SK-N-SH (cell line): ENCODE results near the gene INTS14. TPM values are rescaled to one million over a fixed set of nuclear protein-coding genes. Genes with fewer than 3 reads are reported as not detected.

Experiments
- CTCF ChIA-PET: fragments of 300-600, 350-600 bp; formaldehyde crosslinking; extraction: SDS; loops from one replicate; lab custom pipeline; 2021; lab: Yijun Ruan, JAX
- POLR2A ChIA-PET: fragments of 350-600 bp; sonication (Branson Sonifier 250); formaldehyde crosslinking; extraction: SDS; loops from one replicate; lab custom pipeline; 2020; ENCODE audit warnings: antibody characterized with exemption, inconsistent platforms; lab: Yijun Ruan, JAX
- DNase-seq: peaks from one replicate; pipeline ENCODE4 v3.0.0; 2012
- H2AFZ ChIP-seq: fragments of 200-600 bp; sonication (generic); 2 replicates; pipeline ENCODE4 v1.8.1; 2016; ENCODE audit warnings: antibody characterized with exemption, mild to moderate bottlenecking, low read depth
- H3F3A ChIP-seq: fragments of 200-600 bp; sonication (generic); replicated peaks from 2 replicates; pipeline ENCODE3; 2016; ENCODE audit warnings: antibody characterized with exemption, mild to moderate bottlenecking; ENCODE audit not compliant: insufficient read depth
- H3K27ac ChIP-seq, 2 experiments: fragments of 200-500 bp in 1 of 2; fragments of 200-600 bp in 1 of 2; sonication (Bioruptor generic) in 1 of 2; sonication (generic), shearing (Covaris generic) in 1 of 2; 2 replicates each; pipeline versions ENCODE4 v1.5.1 to v1.6.1; 2014 to 2016; ENCODE audit warnings: low read depth in 2 of 2, inconsistent platforms in 1 of 2, low read length in 1 of 2, mild to moderate bottlenecking in 1 of 2, mixed read lengths in 1 of 2
- H3K27me3 ChIP-seq: fragments of 200-600 bp; sonication (generic), shearing (Covaris generic); 2 replicates; pipeline ENCODE4 v1.6.1; 2016; ENCODE audit warnings: mixed run types; ENCODE audit not compliant: insufficient read depth
- H3K36me3 ChIP-seq, 2 experiments: fragments of 200-500 bp in 1 of 2; fragments of 200-600 bp in 1 of 2; sonication (Bioruptor generic) in 1 of 2; sonication (generic) in 1 of 2; replicated peaks in 1 of 2; 2 replicates each; pipeline versions ENCODE3 to v1.5.1; 2014 to 2016; ENCODE audit warnings: low read length in 1 of 2, mild to moderate bottlenecking in 1 of 2; ENCODE audit not compliant: insufficient read depth in 2 of 2, control insufficient read depth in 1 of 2
- H3K4me1 ChIP-seq, 2 experiments: fragments of 200-500 bp in 1 of 2; fragments of 200-600 bp in 1 of 2; sonication (Bioruptor generic) in 1 of 2; sonication (generic), shearing (Covaris generic) in 1 of 2; 2 replicates each; pipeline versions ENCODE4 v1.5.1 to v1.6.1; 2014 to 2016; ENCODE audit warnings: low read depth in 1 of 2, low read length in 1 of 2, mixed run types in 1 of 2; ENCODE audit not compliant: insufficient read depth in 2 of 2, control insufficient read depth in 1 of 2
- H3K4me2 ChIP-seq: fragments of 200-600 bp; sonication (generic), shearing (Covaris generic); 2 replicates; pipeline ENCODE4 v1.6.1; 2017; ENCODE audit warnings: mixed run types
- H3K4me3 ChIP-seq, 2 experiments: fragments of 200-500 bp in 1 of 2; fragments of 200-600 bp in 1 of 2; sonication (Bioruptor generic) in 1 of 2; sonication (generic), shearing (Covaris generic) in 1 of 2; 2 replicates each; pipeline versions ENCODE4 v1.5.1 to v1.8.1; 2014 to 2016; ENCODE audit warnings: low read depth in 2 of 2, inconsistent platforms in 1 of 2, low read length in 1 of 2, mild to moderate bottlenecking in 1 of 2, mixed read lengths in 1 of 2, moderate library complexity in 1 of 2
- H3K79me2 ChIP-seq: fragments of 200-600 bp; sonication (generic); 2 replicates; pipeline ENCODE4 v1.8.1; 2017; ENCODE audit warnings: mild to moderate bottlenecking; ENCODE audit not compliant: insufficient read depth
- H3K9ac ChIP-seq: fragments of 200-600 bp; sonication (generic); 2 replicates; pipeline ENCODE4 v1.6.1; 2017; ENCODE audit warnings: mixed run types
- H3K9me2 ChIP-seq: fragments of 200-600 bp; sonication (generic); 2 replicates; pipeline ENCODE4 v1.6.1; 2017; ENCODE audit warnings: mixed run types
- H3K9me3 ChIP-seq: fragments of 200-600 bp; sonication (generic); 2 replicates; pipeline ENCODE4 v1.6.1; 2017; ENCODE audit warnings: mixed run types, mild to moderate bottlenecking, moderate library complexity
- H4K20me1 ChIP-seq: fragments of 200-600 bp; sonication (generic); 2 replicates; pipeline ENCODE4 v1.6.1; 2017; ENCODE audit warnings: mild to moderate bottlenecking, mixed run types; ENCODE audit not compliant: insufficient read depth
- CHD2 ChIP-seq: fragments of 150-350 bp; IDR thresholded peaks from 2 replicates; pipeline ENCODE4 v1.6.1; 2018; ENCODE audit warnings: low read length; ENCODE audit not compliant: partially characterized antibody
- EP300 ChIP-seq, 2 experiments: IDR thresholded peaks; 2 replicates each; pipeline versions ENCODE4 v1.4.0 to v1.6.1; 2012; ENCODE audit warnings: borderline replicate concordance in 1 of 2, low read depth in 1 of 2, low read length in 1 of 2
- FOSL2 ChIP-seq: IDR thresholded peaks from 2 replicates; pipeline ENCODE4 v1.4.0; 2012; ENCODE audit warnings: low read depth, mild to moderate bottlenecking, moderate library complexity, borderline replicate concordance
- GABPA ChIP-seq: IDR thresholded peaks from 2 replicates; pipeline ENCODE4 v1.4.0; 2012; ENCODE audit warnings: low read depth, mild to moderate bottlenecking
- MEF2A ChIP-seq: IDR thresholded peaks from 2 replicates; pipeline ENCODE4 v1.4.0; 2012; ENCODE audit warnings: low read depth, borderline replicate concordance
- MXI1 ChIP-seq: IDR thresholded peaks from 2 replicates; pipeline ENCODE4 v1.6.1; 2012; ENCODE audit warnings: mild to moderate bottlenecking, low read depth, low read length, improper control_type of control experiment
- RAD21 ChIP-seq: IDR thresholded peaks from 2 replicates; pipeline ENCODE4 v1.6.1; 2012; ENCODE audit warnings: mild to moderate bottlenecking, low read length
- REST ChIP-seq: IDR thresholded peaks from 2 replicates; pipeline ENCODE4 v1.6.1; 2012; ENCODE audit warnings: mild to moderate bottlenecking, low read depth, low read length, moderate library complexity
- RFX5 ChIP-seq: IDR thresholded peaks from 2 replicates; pipeline ENCODE4 v1.6.1; 2012; ENCODE audit warnings: mild to moderate bottlenecking, improper control_type of control experiment, low read length
- SIN3A ChIP-seq: IDR thresholded peaks from 2 replicates; pipeline ENCODE4 v1.6.1; 2012; ENCODE audit warnings: low read depth, mild to moderate bottlenecking, low read length, moderate library complexity, borderline replicate concordance
- TAF1 ChIP-seq: IDR thresholded peaks from 2 replicates; pipeline ENCODE4 v1.6.1; 2012; ENCODE audit warnings: low read depth, mild to moderate bottlenecking, low read length, moderate library complexity, borderline replicate concordance
- TCF12 ChIP-seq: IDR thresholded peaks from 2 replicates; pipeline ENCODE4 v1.4.0; 2012
- TEAD4 ChIP-seq: IDR thresholded peaks from 2 replicates; pipeline ENCODE4 v1.4.0; 2012; ENCODE audit warnings: mild to moderate bottlenecking, borderline replicate concordance; ENCODE audit not compliant: insufficient read depth
- USF1 ChIP-seq: IDR thresholded peaks from 2 replicates; pipeline ENCODE4 v1.4.0; 2012; ENCODE audit warnings: low read depth, borderline replicate concordance
- USF2 ChIP-seq: fragments of 150-350 bp; IDR thresholded peaks from 2 replicates; pipeline ENCODE4 v1.6.1; 2017; ENCODE audit warnings: antibody characterized with exemption, low read length, low read depth, borderline replicate concordance
- YY1 ChIP-seq: IDR thresholded peaks from 2 replicates; pipeline ENCODE4 v1.4.0; 2012; ENCODE audit warnings: low read depth, mild to moderate bottlenecking
- ZBTB33 ChIP-seq: IDR thresholded peaks from 2 replicates; pipeline ENCODE4 v1.4.0; 2012; ENCODE audit warnings: low read depth, borderline replicate concordance
- WGBS: methylation state at CpG from one replicate; pipeline ENCODE4 v1.1.6; 2017; ENCODE audit warnings: low lambda C conversion rate; 5-methylcytosine and 5-hydroxymethylcytosine counted together
- polyA plus RNA-seq, 3 experiments: library from polyadenylated mRNA; depleted of rRNA; stranded (reverse); fragments of >200 nt; gene quantifications; 2 replicates each; pipeline ENCODE4 v1.2.3, GENCODE V29; 2012
- TF ChIP-seq, protein P1 (sequence below): IDR thresholded peaks from 2 replicates; pipeline ENCODE4; 2012
- TF ChIP-seq, protein P2 (sequence below): fragments of 150-350 bp; IDR thresholded peaks from 2 replicates; pipeline ENCODE4 v1.6.1; 2016; ENCODE audit warnings: mild to moderate bottlenecking, low read depth, low read length

INTS14 gene
- polyA plus RNA-seq (2012; rRNA removed) = 44.9 and 55.5 TPM in 2 replicates
- polyA plus RNA-seq (2012; cell fraction: cytosol; rRNA removed) = 56.5 and 57.5 TPM in 2 replicates
- polyA plus RNA-seq (2012; cell fraction: nucleus; rRNA removed) = 64.6 and 71.7 TPM in 2 replicates

GRCh38 chr15:65610871-65611718, at the start of gene INTS14:
INTS14 (minus strand) TSS chr15:65611131; CDS start chr15:65607380, 3,751 bp downstream.
- peaks cover 10% of the 10 kb centered on the region for H3F3A ChIP-seq
- peak within 1 kb of the TSS; percentile 91 for H3K9ac ChIP-seq
- peaks cover 4 to 7% of the 10 kb centered on the region in 2 experiments for H3K36me3 ChIP-seq
- peak within 1 kb of the TSS; percentile 96 for H3K4me2 ChIP-seq
- ChIA-PET CTCF (interaction anchor here (0.6 to 3.2 kb wide), 24 partner anchors 8 to 893 kb away, joined by 3 to 23 read pairs (median 4); partner anchors contain the start of genes RAB11A and SLC24A1), POLR2A (interaction anchor here (0.7 to 1.7 kb wide), 12 partner anchors 8 to 259 kb away, joined by 3 to 15 read pairs (median 3); partner anchors contain the start of genes HACD3, RAB11A and SLC24A1)
- DNase-seq = peak; percentile 98
- H3K9me3 ChIP-seq = no peaks in the 10 kb centered on the region
- H4K20me1 ChIP-seq = no peaks in the 10 kb centered on the region
- peaks cover 14 to 16% of the 10 kb centered on the region in 2 experiments; a peak in 3 of 4 replicates for H3K4me1 ChIP-seq
- peaks cover 54% of the 10 kb centered on the region for H3K79me2 ChIP-seq
- no peaks in the 10 kb centered on the region for H3K27me3 ChIP-seq
- peak within 1 kb of the TSS; percentile 77 to 99 for H3K4me3 ChIP-seq
- peak within 1 kb of the TSS; percentile 83 to 93 for H3K27ac ChIP-seq
- under 1% methylated on average over 38 of the region's 64 CpGs for WGBS
- H2AFZ ChIP-seq = peak within 1 kb of the TSS; percentile 98
- H3K9me2 ChIP-seq = no peaks in the 10 kb centered on the region
- TF ChIP-seq ZBTB33 = peak; percentile 85; the same call in 1 of the 2 replicates
- TF ChIP-seq, protein P1, sequence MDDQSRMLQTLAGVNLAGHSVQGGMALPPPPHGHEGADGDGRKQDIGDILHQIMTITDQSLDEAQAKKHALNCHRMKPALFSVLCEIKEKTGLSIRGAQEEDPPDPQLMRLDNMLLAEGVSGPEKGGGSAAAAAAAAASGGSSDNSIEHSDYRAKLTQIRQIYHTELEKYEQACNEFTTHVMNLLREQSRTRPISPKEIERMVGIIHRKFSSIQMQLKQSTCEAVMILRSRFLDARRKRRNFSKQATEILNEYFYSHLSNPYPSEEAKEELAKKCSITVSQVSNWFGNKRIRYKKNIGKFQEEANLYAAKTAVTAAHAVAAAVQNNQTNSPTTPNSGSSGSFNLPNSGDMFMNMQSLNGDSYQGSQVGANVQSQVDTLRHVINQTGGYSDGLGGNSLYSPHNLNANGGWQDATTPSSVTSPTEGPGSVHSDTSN = peak; percentile 15; the same call in 1 of the 2 replicates
- TF ChIP-seq TAF1 = peak; percentile 89
- peak; percentile 73; the same call in 1 of the 2 replicates for TF ChIP-seq REST
- no peak for TF ChIP-seq USF2
- TF ChIP-seq TEAD4 = 0 out of 2 replicates have a peak, but pooled peaks have one; percentile 13
- TF ChIP-seq TCF12 = peak; percentile 58; the same call in 1 of the 2 replicates
- peak in 1 of 2 experiments; percentile 44; a peak in 1 of 4 replicates for TF ChIP-seq EP300 (IDR thresholded peaks at IDR 0.05; ENCODE audit: borderline replicate concordance in 1 of 2, low read depth in 1 of 2, low read length in 1 of 2)
- no peak for TF ChIP-seq RFX5
- peak; percentile 77 for TF ChIP-seq CHD2
- TF ChIP-seq GABPA = peak; percentile 93
- TF ChIP-seq USF1 = peak; percentile 60; the same call in 1 of the 2 replicates
- peak; percentile 33; the same call in 1 of the 2 replicates for TF ChIP-seq FOSL2
- TF ChIP-seq MEF2A = peak; percentile 45; the same call in 1 of the 2 replicates
- TF ChIP-seq MXI1 = peak; percentile 54
- TF ChIP-seq RAD21 = peak; percentile 63
- peak; percentile 73; the same call in 1 of the 2 replicates for TF ChIP-seq YY1
- peak; percentile 89 for TF ChIP-seq SIN3A
- TF ChIP-seq, protein P2, sequence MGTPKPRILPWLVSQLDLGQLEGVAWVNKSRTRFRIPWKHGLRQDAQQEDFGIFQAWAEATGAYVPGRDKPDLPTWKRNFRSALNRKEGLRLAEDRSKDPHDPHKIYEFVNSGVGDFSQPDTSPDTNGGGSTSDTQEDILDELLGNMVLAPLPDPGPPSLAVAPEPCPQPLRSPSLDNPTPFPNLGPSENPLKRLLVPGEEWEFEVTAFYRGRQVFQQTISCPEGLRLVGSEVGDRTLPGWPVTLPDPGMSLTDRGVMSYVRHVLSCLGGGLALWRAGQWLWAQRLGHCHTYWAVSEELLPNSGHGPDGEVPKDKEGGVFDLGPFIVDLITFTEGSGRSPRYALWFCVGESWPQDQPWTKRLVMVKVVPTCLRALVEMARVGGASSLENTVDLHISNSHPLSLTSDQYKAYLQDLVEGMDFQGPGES = peak; percentile 4; the same call in 1 of the 2 replicates
